ENCODE measurements around the gene KSR2.

GRCh38 chr12:117985182-117985581 is 16.4 kb upstream of the KSR2 start:
- TF ChIP-seq POLR2A (IDR thresholded peaks at IDR 0.05; ENCODE audit: low read depth, low read length) (no peak), POLR2AphosphoS5 (IDR thresholded peaks at IDR 0.05; ENCODE audit: low read depth, low read length) (no peak), TAF1 (IDR thresholded peaks at IDR 0.05; ENCODE audit: borderline replicate concordance, low read depth, low read length) (no peak)

Data from GM12892 (cell line).